ENCODE measurements around the gene CCDC148.

DNA sequence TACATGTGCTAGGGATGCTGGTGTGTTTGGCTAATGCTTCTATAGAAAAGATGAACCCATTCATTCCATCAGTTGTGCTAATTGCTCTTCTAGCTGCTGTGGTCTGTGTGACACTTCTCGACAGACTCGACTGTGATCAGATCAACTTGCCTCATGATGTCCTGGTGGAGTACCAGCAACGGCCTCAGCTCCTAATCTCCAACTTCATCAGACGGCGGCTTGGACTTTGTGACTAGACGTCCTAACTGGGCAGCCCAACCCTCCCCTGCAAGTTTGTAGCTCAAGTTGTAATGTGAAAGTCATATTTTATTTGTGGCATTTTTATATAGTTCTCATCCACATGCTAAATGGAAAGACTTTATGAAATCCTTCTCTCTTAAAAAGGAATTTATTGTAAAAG lies 321.9 kb downstream of the CCDC148 start:
- TF ChIP-seq SUZ12 (IDR thresholded peaks at IDR 0.05; ENCODE audit: extremely low read depth, insufficient read depth, insufficient read length) (no peak), ZNF274 (IDR thresholded peaks at IDR 0.05; ENCODE audit: low read depth, low read length) (no peak)
